ENCODE results near the gene MAB21L4.

The MAB21L4 gene

GRCh38 chr2:240913810-240914644 is 18.1 kb upstream of the MAB21L4 start:
- no peak for DNase-seq (ENCODE audit: low read depth)
- TF ChIP-seq CTCF (IDR thresholded peaks at IDR 0.05; ENCODE audit: low read depth, low read length, missing control alignments) = peak; percentile 89

GRCh38 chr2:240912878-240913809 is 17.2 kb upstream of the MAB21L4 start:
- no peak for DNase-seq (ENCODE audit: low read depth)
- H3K4me3 ChIP-seq (ENCODE audit: low read depth, low read length) = no peak overlapping the region
- TF ChIP-seq CTCF (IDR thresholded peaks at IDR 0.05; ENCODE audit: low read depth, low read length, missing control alignments) = no peak

More at GRCh38 chr2:240913810-240914644, 18.1 kb upstream of the MAB21L4 start:
- no peak overlapping the region for H3K4me3 ChIP-seq (ENCODE audit: low read depth, low read length)

GRCh38 chr2:240911641-240912265 is 15.8 kb upstream of the MAB21L4 start:
- no peak for TF ChIP-seq CTCF (IDR thresholded peaks at IDR 0.05; ENCODE audit: low read depth, low read length, missing control alignments)
- no peak overlapping the region for H3K4me3 ChIP-seq (ENCODE audit: low read depth, low read length)
- no peak for DNase-seq (ENCODE audit: low read depth)

GRCh38 chr2:240909216-240909974 is 13.4 kb upstream of the MAB21L4 start:
- no peak for DNase-seq (ENCODE audit: low read depth)
- H3K4me3 ChIP-seq (ENCODE audit: low read depth, low read length) = no peak overlapping the region
- TF ChIP-seq CTCF (IDR thresholded peaks at IDR 0.05; ENCODE audit: low read depth, low read length, missing control alignments) = no peak

GRCh38 chr2:240906911-240907590 is 11.1 kb upstream of the MAB21L4 start:
- TF ChIP-seq CTCF (IDR thresholded peaks at IDR 0.05; ENCODE audit: low read depth, low read length, missing control alignments) = no peak
- no peak for DNase-seq (ENCODE audit: low read depth)

More at GRCh38 chr2:240906911-240907590, 11.1 kb upstream of the MAB21L4 start:
- H3K4me3 ChIP-seq (ENCODE audit: low read depth, low read length) = no peak overlapping the region
